ENCODE measurements around the gene LRRC56. TPM values are rescaled to one million over a fixed set of nuclear protein-coding genes. Genes with fewer than 3 reads are reported as not detected.

The LRRC56 gene
- total and polyA plus RNA-seq, 2 donors from 2014 or later: 1.2 to 7.7 TPM

- no peak overlapping the region for H3K9ac ChIP-seq (ENCODE audit: low read length in 3 of 3)
- H3K36me3 ChIP-seq (ENCODE audit: control insufficient read depth in 2 of 3, insufficient read depth in 3 of 3, low read length in 3 of 3): peaks cover 0 to 47% (median 25%) of the 10 kb centered on the region in 3 donors
- no peaks in the 10 kb centered on the region for H3K27me3 ChIP-seq (ENCODE audit: control insufficient read depth, insufficient read depth, low read length)
- DNase-seq: no peak
- H3K4me3 ChIP-seq (ENCODE audit: low read length in 3 of 3): no peak overlapping the region
- H3K9me3 ChIP-seq (ENCODE audit: control insufficient read depth in 2 of 3, insufficient read depth in 1 of 3, low read length in 3 of 3): no peaks in the 10 kb centered on the region
- no peaks in the 10 kb centered on the region for H3K4me1 ChIP-seq (ENCODE audit: control insufficient read depth in 2 of 3, insufficient read depth in 2 of 3, low read depth in 1 of 3, low read length in 3 of 3)
- intact Hi-C loops (cut with DNase I): no loop called here
- H3K27ac ChIP-seq (ENCODE audit: low read depth in 2 of 2, low read length in 2 of 2): no peak overlapping the region
- no peak for FAIRE-seq
- TF ChIP-seq CTCF (IDR thresholded peaks at IDR 0.05; ENCODE audit: borderline replicate concordance, extremely low read depth, insufficient read depth): no peak
Measured at GRCh38 chr11:586376-587316, 49.3 kb downstream of the LRRC56 start.

- H3K27me3 ChIP-seq (ENCODE audit: control insufficient read depth, insufficient read depth, low read length): no peaks in the 10 kb centered on the region
- no peak for DNase-seq
- no peak for FAIRE-seq
- H3K9me3 ChIP-seq (ENCODE audit: control insufficient read depth in 2 of 3, insufficient read depth in 1 of 3, low read length in 3 of 3): no peaks in the 10 kb centered on the region
- H3K9ac ChIP-seq (ENCODE audit: low read length in 3 of 3): no peak overlapping the region
- TF ChIP-seq CTCF (IDR thresholded peaks at IDR 0.05; ENCODE audit: borderline replicate concordance, extremely low read depth, insufficient read depth): no peak
- no peaks in the 10 kb centered on the region for H3K4me1 ChIP-seq (ENCODE audit: control insufficient read depth in 2 of 3, insufficient read depth in 2 of 3, low read depth in 1 of 3, low read length in 3 of 3)
- peaks cover 0 to 47% (median 27%) of the 10 kb centered on the region in 3 donors for H3K36me3 ChIP-seq (ENCODE audit: control insufficient read depth in 2 of 3, insufficient read depth in 3 of 3, low read length in 3 of 3)
- no peak overlapping the region for H3K27ac ChIP-seq (ENCODE audit: low read depth in 2 of 2, low read length in 2 of 2)
- intact Hi-C loops (cut with DNase I): no loop called here
- H3K4me3 ChIP-seq (ENCODE audit: low read length in 3 of 3): no peak overlapping the region
Measured at GRCh38 chr11:587546-587945, 50.2 kb downstream of the LRRC56 start.

- H3K4me3 ChIP-seq (ENCODE audit: low read length in 3 of 3): no peak overlapping the region
- intact Hi-C loops (cut with DNase I): no loop called here
- H3K9me3 ChIP-seq (ENCODE audit: control insufficient read depth in 2 of 3, insufficient read depth in 1 of 3, low read length in 3 of 3): no peaks in the 10 kb centered on the region
- no peak overlapping the region for H3K27ac ChIP-seq (ENCODE audit: low read depth in 2 of 2, low read length in 2 of 2)
- H3K36me3 ChIP-seq (ENCODE audit: control insufficient read depth in 2 of 3, insufficient read depth in 3 of 3, low read length in 3 of 3): peaks cover 0 to 51% (median 31%) of the 10 kb centered on the region in 3 donors
- no peaks in the 10 kb centered on the region for H3K4me1 ChIP-seq (ENCODE audit: control insufficient read depth in 2 of 3, insufficient read depth in 2 of 3, low read depth in 1 of 3, low read length in 3 of 3)
- H3K9ac ChIP-seq (ENCODE audit: low read length in 3 of 3): no peak overlapping the region
- no peak for FAIRE-seq
- no peaks in the 10 kb centered on the region for H3K27me3 ChIP-seq (ENCODE audit: control insufficient read depth, insufficient read depth, low read length)
- DNase-seq: no peak
- no peak for TF ChIP-seq CTCF (IDR thresholded peaks at IDR 0.05; ENCODE audit: borderline replicate concordance, extremely low read depth, insufficient read depth)
Measured at GRCh38 chr11:587978-588380, 50.7 kb downstream of the LRRC56 start.
